GM12892 (cell line): Measurements from ENCODE around the gene SLC12A4.
"Not testable (repeated sequence)": the region's sequence is repeated elsewhere in the genome, so short reads cannot be mapped to it uniquely, and the experiment has no call there.

ENCODE experiments used
- DNase-seq: peaks from one replicate; pipeline ENCODE4 v3.0.0; 2011; ENCODE audit not compliant: insufficient read length
- FAIRE-seq: peaks from 2 replicates; lab custom pipeline; 2011; peaks lifted over from hg19 to GRCh38; lab: Jason Lieb, UNC
- POLR2A ChIP-seq: IDR thresholded peaks from 2 replicates; pipeline ENCODE4 v1.6.1; 2011; ENCODE audit warnings: low read depth, low read length, control low read depth
- POLR2AphosphoS5 ChIP-seq: IDR thresholded peaks from 2 replicates; pipeline ENCODE4 v1.6.1; 2011; ENCODE audit warnings: low read depth, low read length, control low read depth
- TAF1 ChIP-seq: IDR thresholded peaks from 2 replicates; pipeline ENCODE4 v1.6.1; 2011; ENCODE audit warnings: low read depth, mild to moderate bottlenecking, control low read depth, low read length, borderline replicate concordance

SLC12A4 gene

DNA sequence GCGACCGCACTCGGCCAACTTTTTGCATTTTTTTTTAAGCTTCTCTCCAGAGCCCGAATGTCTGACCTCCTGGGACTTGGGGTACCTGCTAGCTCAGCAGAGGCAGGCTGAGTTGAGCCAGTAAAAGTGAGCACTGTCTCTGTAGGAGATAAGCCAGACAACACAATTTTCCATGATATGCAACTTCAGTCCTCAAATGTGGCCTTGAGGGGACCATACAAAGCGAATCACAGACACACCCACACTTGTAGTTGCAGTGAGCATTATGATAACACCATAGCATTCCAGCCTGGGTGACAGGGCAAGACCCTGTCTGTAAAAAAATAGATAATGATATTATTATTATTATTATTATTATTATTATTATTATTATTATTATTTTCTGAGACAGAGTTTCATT, 28.2 kb upstream of the SLC12A4 start:
- TF ChIP-seq POLR2AphosphoS5 (no peak), TAF1 (no peak)
- DNase-seq (no peak), FAIRE-seq (no peak)

DNA sequence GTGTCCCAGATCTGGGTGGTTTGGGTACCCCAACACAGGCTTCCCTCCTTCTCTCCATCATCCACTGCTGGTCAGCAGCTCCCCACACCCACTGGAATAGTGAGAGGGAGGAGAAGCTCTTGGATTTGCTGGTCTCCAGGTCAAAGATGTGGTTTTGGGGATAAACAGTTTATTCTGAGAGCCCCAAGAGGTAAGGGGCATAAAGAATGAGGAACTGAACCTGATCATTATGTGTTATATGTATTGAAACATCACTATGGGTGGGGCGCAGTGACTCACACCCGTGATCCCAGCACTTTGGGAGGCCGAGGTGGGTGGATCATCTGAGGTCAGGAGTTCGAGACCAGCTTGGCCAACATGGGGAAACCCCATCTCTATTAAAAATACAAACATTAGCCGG, 27.0 kb upstream of the SLC12A4 start:
- TF ChIP-seq POLR2A = no peak
- no peak for TF ChIP-seq TAF1
- no peak for TF ChIP-seq POLR2AphosphoS5
- DNase-seq = no peak
- no peak for FAIRE-seq

GRCh38 chr16:67994040-67994408, 25.6 kb upstream of the SLC12A4 start:
- DNase-seq = not testable (repeated sequence)
- FAIRE-seq = peak; percentile 21

- peak; percentile 80 for FAIRE-seq
- DNase-seq = peak; percentile 82
- no peak for TF ChIP-seq POLR2A
- TF ChIP-seq POLR2AphosphoS5 = no peak
- TF ChIP-seq TAF1 = 0 out of 2 replicates have a peak, but pooled peaks have one; percentile 19
These were observed 25.0 kb upstream of the SLC12A4 start for GRCh38 chr16:67993207-67994039.

DNA sequence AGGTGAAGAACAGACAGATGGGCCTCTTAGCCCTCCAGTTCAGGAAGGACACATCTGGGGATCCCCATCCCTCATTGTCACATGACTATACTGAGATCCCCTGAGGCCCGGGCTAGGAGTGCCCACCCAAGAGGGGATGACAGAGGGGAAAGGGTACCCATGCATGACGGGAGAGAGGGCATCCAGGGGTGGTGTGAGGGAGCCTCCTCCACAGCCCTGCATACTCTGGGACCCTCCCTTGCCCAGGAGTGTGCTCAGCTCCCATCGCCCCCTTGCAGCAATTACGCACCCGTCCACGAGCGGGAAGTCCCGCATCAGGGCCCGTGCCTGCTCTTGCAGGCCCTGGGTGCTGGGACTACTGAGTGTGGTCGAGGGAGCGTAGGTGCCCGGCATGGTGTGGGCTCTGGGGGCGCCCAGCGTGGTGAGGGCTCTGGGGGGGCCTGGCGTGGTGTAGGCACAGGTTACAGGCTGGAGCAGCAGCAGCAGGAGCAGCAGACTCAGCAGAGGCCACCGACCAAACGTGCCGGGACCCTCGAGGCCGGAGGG, 24.3 kb upstream of the SLC12A4 start:
- FAIRE-seq (no peak), DNase-seq (no peak)
- TF ChIP-seq TAF1 (no peak), POLR2A (no peak), POLR2AphosphoS5 (no peak)

DNA sequence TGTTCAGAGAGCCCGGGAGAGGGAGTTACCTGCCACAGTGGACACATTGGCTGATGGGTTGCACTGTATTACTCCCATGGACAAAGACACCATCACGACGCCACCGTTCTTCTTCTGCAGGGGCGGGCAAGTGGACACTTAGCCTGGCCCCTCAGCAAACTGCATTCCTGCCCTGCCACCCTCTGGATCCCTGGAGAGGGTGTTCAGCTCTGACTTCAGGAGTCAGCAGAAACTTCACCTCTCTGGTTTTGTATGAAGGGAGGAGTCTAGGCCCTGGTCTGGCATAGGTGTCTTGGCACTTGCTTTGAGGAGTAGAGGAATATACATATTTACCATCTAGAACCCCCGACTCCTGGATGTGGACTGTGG, 21.6 kb upstream of the SLC12A4 start:
- no peak for FAIRE-seq
- TF ChIP-seq POLR2A (no peak), POLR2AphosphoS5 (no peak), TAF1 (no peak)
- DNase-seq = no peak

DNA sequence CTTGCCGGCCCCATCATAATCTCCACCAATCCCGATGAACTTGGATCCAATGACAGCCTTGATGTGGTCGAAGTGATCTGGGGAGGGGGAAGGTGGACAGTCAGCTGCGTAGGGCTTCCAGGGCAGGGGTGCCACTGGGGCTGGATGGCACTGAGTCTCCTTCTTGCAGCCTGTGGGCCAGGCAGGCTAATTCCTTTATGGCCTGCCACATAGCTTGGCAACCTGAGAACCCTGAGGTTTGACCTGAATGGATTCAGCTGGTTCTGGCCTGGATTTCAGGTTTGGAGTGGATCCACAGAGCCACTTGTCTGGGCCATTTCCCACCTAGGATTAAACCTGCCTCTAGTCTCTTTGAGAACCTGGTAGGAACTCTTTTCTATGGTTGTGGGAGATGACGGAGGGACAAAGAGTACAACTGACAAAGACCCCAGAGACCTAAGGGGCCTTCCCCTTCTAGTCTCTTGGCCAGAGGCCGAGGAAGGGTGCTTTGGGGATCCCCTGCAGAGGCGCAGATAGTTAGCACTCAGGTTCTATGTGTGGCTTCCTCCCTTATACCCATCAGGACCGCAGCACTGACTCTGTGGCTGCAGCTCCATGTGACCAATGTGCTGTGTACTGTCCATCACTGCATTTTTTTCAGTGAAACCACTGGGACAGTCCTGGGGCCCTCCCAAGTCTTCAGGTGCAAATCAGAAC, 21.0 kb upstream of the SLC12A4 start:
- DNase-seq (no peak), FAIRE-seq (peak; percentile 74)
- TF ChIP-seq POLR2AphosphoS5 = no peak
- no peak for TF ChIP-seq POLR2A
- no peak for TF ChIP-seq TAF1

GRCh38 chr16:67988675-67989074, 20.2 kb upstream of the SLC12A4 start:
- FAIRE-seq = no peak
- TF ChIP-seq POLR2A (no peak), POLR2AphosphoS5 (no peak), TAF1 (no peak)
- no peak for DNase-seq

- no peak for DNase-seq
- TF ChIP-seq POLR2AphosphoS5 (no peak), POLR2A (no peak), TAF1 (no peak)
- no peak for FAIRE-seq
These were observed 19.2 kb upstream of the SLC12A4 start for GRCh38 chr16:67987460-67988160.

GRCh38 chr16:67986949-67987348, 18.5 kb upstream of the SLC12A4 start:
- FAIRE-seq (no peak), DNase-seq (no peak)
- TF ChIP-seq POLR2A (no peak), TAF1 (no peak), POLR2AphosphoS5 (no peak)

- TF ChIP-seq POLR2AphosphoS5 (no peak), TAF1 (no peak), POLR2A (no peak)
- FAIRE-seq (no peak), DNase-seq (no peak)
These were observed 13.7 kb upstream of the SLC12A4 start for GRCh38 chr16:67982011-67982696.
